PC-3 (cell line): ENCODE results near the gene SLC43A3. TPM values are rescaled to one million over a fixed set of nuclear protein-coding genes. Genes with fewer than 3 reads are reported as not detected.

Source experiments
- ATAC-seq: fragments of 200-7000 bp; cut with Tn5 transposase; 2 replicates; pipeline ENCODE4 v1.9.1; 2020; ENCODE audit warnings: mild to moderate bottlenecking, moderate library complexity
- BruUV-seq: library from RNA; stranded (reverse); fragments of 400-500 nt; replicated peaks from 2 replicates; lab custom pipeline; 2021; lab: Mats Ljungman, UMichigan
- CTCF ChIA-PET: fragments of 300-600 bp; sonication (Branson Sonifier 250); formaldehyde crosslinking; loops from one replicate; lab custom pipeline; 2022; ENCODE audit warnings: antibody characterized with exemption; lab: Charles Lee
- POLR2A ChIA-PET: fragments of 300-600 bp; sonication (Branson Sonifier 250); formaldehyde crosslinking; loops from one replicate; lab custom pipeline; 2022; ENCODE audit warnings: antibody characterized with exemption; ENCODE audit not compliant: unreplicated experiment; lab: Charles Lee
- DNase-seq: peaks from one replicate; pipeline ENCODE4 v3.0.0-alpha.2; 2015
- H2AFZ ChIP-seq: fragments of 300-600 bp; sonication (generic); 2 replicates; pipeline ENCODE4 v1.6.0; 2016; ENCODE audit warnings: antibody characterized with exemption, low read length
- H3F3A ChIP-seq: fragments of 300-600 bp; sonication (generic); one replicate; pipeline ENCODE4 v1.6.0; 2017; ENCODE audit warnings: antibody characterized with exemption, low read length, control low read depth, mild to moderate bottlenecking; ENCODE audit not compliant: unreplicated experiment
- H3K27ac ChIP-seq: fragments of 300-600 bp; sonication (generic); 2 replicates; pipeline ENCODE4 v1.5.1; 2016; ENCODE audit warnings: mild to moderate bottlenecking, low read length
- H3K27me3 ChIP-seq: fragments of 300-600 bp; sonication (generic); 2 replicates; pipeline ENCODE4 v1.6.1; 2016; ENCODE audit warnings: low read length, mixed read lengths
- H3K36me3 ChIP-seq: fragments of 300-600 bp; sonication (generic); 2 replicates; pipeline ENCODE4 v1.6.1; 2016; ENCODE audit warnings: low read depth, mixed run types, low read length, mixed read lengths
- H3K4me1 ChIP-seq: fragments of 300-600 bp; sonication (generic); 2 replicates; pipeline ENCODE4 v1.5.1; 2016; ENCODE audit warnings: low read length; ENCODE audit not compliant: insufficient read depth
- H3K4me2 ChIP-seq: fragments of 300-600 bp; sonication (generic); 2 replicates; pipeline ENCODE4 v1.6.0; 2016; ENCODE audit warnings: low read length
- H3K4me3 ChIP-seq: fragments of 300-600 bp; sonication (generic); 2 replicates; pipeline ENCODE4 v1.5.1; 2016; ENCODE audit warnings: mild to moderate bottlenecking, low read length, mixed read lengths
- H3K79me2 ChIP-seq: fragments of 300-600 bp; sonication (generic); 2 replicates; pipeline ENCODE4 v1.6.1; 2017; ENCODE audit warnings: low read length, mixed read lengths
- H3K9ac ChIP-seq: fragments of 300-600 bp; sonication (generic); 2 replicates; pipeline ENCODE4 v1.6.0; 2016; ENCODE audit warnings: mild to moderate bottlenecking, low read length
- H3K9me2 ChIP-seq: fragments of 300-600 bp; sonication (generic); replicated peaks from 2 replicates; pipeline ENCODE4 v1.6.1; 2016; ENCODE audit warnings: mixed run types, low read length, mixed read lengths
- H3K9me3 ChIP-seq: fragments of 300-600 bp; sonication (generic); 2 replicates; pipeline ENCODE4 v1.6.1; 2016; ENCODE audit warnings: low read length, mixed read lengths
- H4K20me1 ChIP-seq: fragments of 300-600 bp; sonication (generic); 2 replicates; pipeline ENCODE4 v1.6.1; 2016; ENCODE audit warnings: low read length, mixed read lengths
- CTCF ChIP-seq: fragments of 300-600 bp; sonication (generic); conservative IDR thresholded peaks from 2 replicates; pipeline ENCODE4 v1.5.1; 2017; ENCODE audit warnings: antibody characterized with exemption, low read depth, mild to moderate bottlenecking, low read length
- EZH2 ChIP-seq: fragments of 300-600 bp; sonication (generic); IDR thresholded peaks from one replicate; pipeline ENCODE4 v1.6.1; 2017; ENCODE audit warnings: antibody characterized with exemption, mild to moderate bottlenecking, low read length; ENCODE audit not compliant: unreplicated experiment
- EZH2phosphoT487 ChIP-seq: fragments of 300-600 bp; sonication (generic); IDR thresholded peaks from 2 replicates; pipeline ENCODE4 v1.6.1; 2018; ENCODE audit warnings: mild to moderate bottlenecking, antibody characterized with exemption, low read length, borderline replicate concordance
- intact Hi-C: fragments of 100-400 bp; cut with micrococcal nuclease; formaldehyde crosslinking; loops from 2 replicates; pipeline ENCODE4 v1.9.0; 2023
- total RNA-seq: library from RNA; depleted of rRNA; stranded (reverse); fragments of >200 nt; gene quantifications from 2 replicates; pipeline ENCODE4 v1.2.3, GENCODE V29; 2014

SLC43A3 gene
- total RNA-seq, 1 experiment from 2014 or later, result 35.0 TPM

GRCh38 chr11:57378186-57378585, 48.7 kb downstream of the SLC43A3 start:
- Histone ChIP-seq H2AFZ (no peak overlapping the region), H3K9me2 (no peaks in the 10 kb centered on the region), H3K4me3 (no peak overlapping the region), H3K27ac (no peak overlapping the region), H3F3A (no peaks in the 10 kb centered on the region), H3K4me2 (no peak overlapping the region), H3K36me3 (no peaks in the 10 kb centered on the region), H4K20me1 (no peaks in the 10 kb centered on the region), H3K9me3 (no peaks in the 10 kb centered on the region), H3K9ac (no peak overlapping the region), H3K4me1 (no peaks in the 10 kb centered on the region), H3K79me2 (no peaks in the 10 kb centered on the region), H3K27me3 (0 out of 2 replicates have a peak, but pooled peaks cover under 1% of the 10 kb centered on the region)
- ATAC-seq, result no peak
- ChIA-PET CTCF (interaction anchor here (0.6 kb wide), 1 partner anchor 78 kb away, joined by 10 read pairs; no protein-coding TSS in a partner anchor), POLR2A (no interaction called here)
- DNase-seq, result no peak
- no TSS peak for BruUV-seq
- intact Hi-C loops, result no loop called here
- TF ChIP-seq CTCF (no peak), EZH2phosphoT487 (no peak), EZH2 (no peak)

- no peaks in the 10 kb centered on the region for H3K36me3 ChIP-seq
- intact Hi-C loops, result no loop called here
- CTCF ChIA-PET, result no interaction called here
- H2AFZ ChIP-seq, result no peak overlapping the region
- H3F3A ChIP-seq, result no peaks in the 10 kb centered on the region
- no TSS peak for BruUV-seq
- POLR2A ChIA-PET, result no interaction called here
- no peak for TF ChIP-seq CTCF
- TF ChIP-seq EZH2, result no peak
- TF ChIP-seq EZH2phosphoT487, result no peak
- H3K9me2 ChIP-seq, result no peaks in the 10 kb centered on the region
- H4K20me1 ChIP-seq, result no peaks in the 10 kb centered on the region
- ATAC-seq (no peak), DNase-seq (no peak)
- no peaks in the 10 kb centered on the region for H3K79me2 ChIP-seq
- H3K4me2 ChIP-seq, result no peak overlapping the region
- no peaks in the 10 kb centered on the region for H3K4me1 ChIP-seq
- H3K4me3 ChIP-seq, result no peak overlapping the region
- no peaks in the 10 kb centered on the region for H3K27me3 ChIP-seq
- no peak overlapping the region for H3K27ac ChIP-seq
- H3K9ac ChIP-seq, result no peak overlapping the region
- H3K9me3 ChIP-seq, result no peaks in the 10 kb centered on the region
Observed at GRCh38 chr11:57377107-57377506, 49.8 kb downstream of the SLC43A3 start.

GRCh38 chr11:57376095-57377090, 50.5 kb downstream of the SLC43A3 start:
- POLR2A ChIA-PET, result no interaction called here
- no TSS peak for BruUV-seq

More at GRCh38 chr11:57376095-57377090, 50.5 kb downstream of the SLC43A3 start:
- CTCF ChIA-PET, result no interaction called here
- TF ChIP-seq EZH2 (no peak), EZH2phosphoT487 (no peak), CTCF (no peak)
- H3K4me3 ChIP-seq, result no peak overlapping the region
- H3F3A ChIP-seq, result no peaks in the 10 kb centered on the region
- ATAC-seq (no peak), DNase-seq (no peak)
- H3K27ac ChIP-seq, result no peak overlapping the region
- no peaks in the 10 kb centered on the region for H3K4me1 ChIP-seq
- intact Hi-C loops, result no loop called here
- H3K27me3 ChIP-seq, result no peaks in the 10 kb centered on the region
- H3K79me2 ChIP-seq, result no peaks in the 10 kb centered on the region
- no peaks in the 10 kb centered on the region for H3K9me2 ChIP-seq
- H4K20me1 ChIP-seq, result no peaks in the 10 kb centered on the region
- H2AFZ ChIP-seq, result no peak overlapping the region
- no peaks in the 10 kb centered on the region for H3K36me3 ChIP-seq
- no peaks in the 10 kb centered on the region for H3K9me3 ChIP-seq
- H3K9ac ChIP-seq, result no peak overlapping the region
- H3K4me2 ChIP-seq, result no peak overlapping the region
